IMR-90 (cell line): ENCODE data around the gene CRIM1. TPM values are rescaled to one million over a fixed set of nuclear protein-coding genes. Genes with fewer than 3 reads are reported as not detected.

Experiments
- ATAC-seq: fragments of 200-7000 bp; cut with Tn5 transposase; 2 replicates; pipeline ENCODE4 v1.9.1; 2020; ENCODE audit warnings: low read depth, mild to moderate bottlenecking, moderate library complexity
- BruUV-seq: library from RNA; stranded (reverse); fragments of 400-500 nt; replicated peaks from 2 replicates; lab custom pipeline; 2021; lab: Mats Ljungman, UMichigan
- CTCF ChIA-PET: fragments of 300-600 bp; formaldehyde crosslinking; extraction: SDS; loops from one replicate; lab custom pipeline; 2021; ENCODE audit warnings: antibody characterized with exemption; lab: Yijun Ruan, JAX
- POLR2A ChIA-PET: fragments of 300-600 bp; sonication (Branson Sonifier 250); formaldehyde crosslinking; loops from one replicate; lab custom pipeline; 2022; ENCODE audit warnings: antibody characterized with exemption; ENCODE audit not compliant: unreplicated experiment; lab: Charles Lee
- DNase-seq: peaks from one replicate; pipeline ENCODE4 v3.0.0; 2013
- H2AFZ ChIP-seq: replicated peaks from 2 replicates; pipeline ENCODE3; 2013; ENCODE audit warnings: low read length, mild to moderate bottlenecking; ENCODE audit not compliant: poor library complexity
- H2AK5ac ChIP-seq: 2 replicates; pipeline ENCODE4 v1.6.1; 2013; ENCODE audit warnings: low read depth, low read length, inconsistent platforms
- H2AK9ac ChIP-seq: replicated peaks from 2 replicates; pipeline ENCODE3; 2013; ENCODE audit warnings: mild to moderate bottlenecking, low read depth, low read length, moderate library complexity; ENCODE audit not compliant: poor library complexity
- H2BK120ac ChIP-seq: 2 replicates; pipeline ENCODE4 v1.6.1; 2013; ENCODE audit warnings: low read depth, low read length, inconsistent platforms
- H2BK15ac ChIP-seq: 3 replicates; pipeline ENCODE4 v1.6.1; 2013; ENCODE audit warnings: low read depth, low read length, inconsistent platforms
- H2BK20ac ChIP-seq: 2 replicates; pipeline ENCODE4 v1.6.1; 2013; ENCODE audit warnings: low read depth, mild to moderate bottlenecking, inconsistent platforms, low read length, moderate library complexity
- H2BK5ac ChIP-seq: 2 replicates; pipeline ENCODE4 v1.6.1; 2013; ENCODE audit warnings: mild to moderate bottlenecking, low read depth, low read length, inconsistent platforms; ENCODE audit not compliant: poor library complexity, severe bottlenecking
- H3K14ac ChIP-seq: replicated peaks from 2 replicates; pipeline ENCODE4 v1.6.1; 2013; ENCODE audit warnings: low read depth, low read length, inconsistent platforms
- H3K18ac ChIP-seq: 2 replicates; pipeline ENCODE4 v1.6.1; 2013; ENCODE audit warnings: low read depth, low read length, control low read depth
- H3K23ac ChIP-seq: 2 replicates; pipeline ENCODE4 v1.6.1; 2013; ENCODE audit warnings: low read depth, low read length, inconsistent platforms
- H3K27ac ChIP-seq: 2 replicates; pipeline ENCODE4 v1.5.1; 2013; ENCODE audit warnings: mild to moderate bottlenecking, control low read depth, low read length; ENCODE audit not compliant: insufficient read depth
- H3K27me3 ChIP-seq: 2 replicates; pipeline ENCODE4 v1.6.1; 2013; ENCODE audit warnings: low read length; ENCODE audit not compliant: control insufficient read depth, insufficient read depth
- H3K36me3 ChIP-seq: 2 replicates; pipeline ENCODE4 v1.6.1; 2013; ENCODE audit warnings: low read length, mixed read lengths; ENCODE audit not compliant: control insufficient read depth, insufficient read depth
- H3K4ac ChIP-seq: 2 replicates; pipeline ENCODE4 v1.6.1; 2013; ENCODE audit warnings: low read depth, low read length, inconsistent platforms
- H3K4me1 ChIP-seq: 2 replicates; pipeline ENCODE4 v1.6.1; 2013; ENCODE audit warnings: low read length, mixed read lengths; ENCODE audit not compliant: control insufficient read depth, insufficient read depth
- H3K4me2 ChIP-seq: 2 replicates; pipeline ENCODE4 v1.6.1; 2013; ENCODE audit warnings: low read depth, mild to moderate bottlenecking, control low read depth, low read length, moderate library complexity
- H3K4me3 ChIP-seq: 2 replicates; pipeline ENCODE4 v1.5.1; 2013; ENCODE audit warnings: low read depth, mild to moderate bottlenecking, control low read depth, low read length, moderate library complexity; ENCODE audit not compliant: insufficient read depth
- H3K56ac ChIP-seq: 2 replicates; pipeline ENCODE4 v1.6.1; 2013; ENCODE audit warnings: low read length, inconsistent platforms; ENCODE audit not compliant: insufficient read depth; ENCODE audit errors: extremely low read depth
- H3K79me1 ChIP-seq, 2 experiments: 2 replicates each; pipeline ENCODE4 v1.6.1; 2013; ENCODE audit warnings: low read length in 2 of 2, inconsistent platforms in 1 of 2, low read depth in 1 of 2
- H3K9ac ChIP-seq: 2 replicates; pipeline ENCODE4 v1.6.1; 2013; ENCODE audit warnings: low read depth, low read length, control low read depth
- H3K9me1 ChIP-seq: 2 replicates; pipeline ENCODE4 v1.6.1; 2013; ENCODE audit warnings: low read length, inconsistent platforms; ENCODE audit not compliant: insufficient read depth
- H3K9me3 ChIP-seq: 2 replicates; pipeline ENCODE4 v1.6.1; 2013; ENCODE audit warnings: low read length; ENCODE audit not compliant: control insufficient read depth, insufficient read depth
- H4K20me1 ChIP-seq: 2 replicates; pipeline ENCODE4 v1.6.1; 2013; ENCODE audit warnings: low read length, inconsistent platforms; ENCODE audit not compliant: insufficient read depth
- H4K5ac ChIP-seq: 2 replicates; pipeline ENCODE4 v1.6.1; 2013; ENCODE audit warnings: mild to moderate bottlenecking, low read depth, low read length, control low read depth
- H4K8ac ChIP-seq, 2 experiments: 2 replicates each; pipeline ENCODE4 v1.6.1; 2013; ENCODE audit warnings: low read depth in 2 of 2, low read length in 2 of 2, control low read depth in 1 of 2, inconsistent platforms in 1 of 2
- H4K91ac ChIP-seq: 2 replicates; pipeline ENCODE4 v1.6.1; 2013; ENCODE audit warnings: low read depth, low read length, inconsistent platforms; ENCODE audit not compliant: insufficient read depth
- BHLHE40 ChIP-seq: fragments of 150-350 bp; IDR thresholded peaks from 2 replicates; pipeline ENCODE4 v1.6.1; 2016; ENCODE audit warnings: mild to moderate bottlenecking, low read depth, low read length
- CEBPB ChIP-seq: IDR thresholded peaks from 2 replicates; pipeline ENCODE4 v1.6.1; 2012; ENCODE audit warnings: low read depth, low read length, improper control_type of control experiment
- CHD1 ChIP-seq: IDR thresholded peaks from 2 replicates; pipeline ENCODE4 v1.6.1; 2012; ENCODE audit warnings: low read depth, low read length, improper control_type of control experiment
- FOS ChIP-seq: fragments of 150-350 bp; IDR thresholded peaks from 2 replicates; pipeline ENCODE4 v1.6.1; 2016; ENCODE audit warnings: low read depth, low read length
- MAFK ChIP-seq: IDR thresholded peaks from 2 replicates; pipeline ENCODE4 v1.6.1; 2012; ENCODE audit warnings: low read depth, low read length, improper control_type of control experiment
- MAZ ChIP-seq: IDR thresholded peaks from 2 replicates; pipeline ENCODE4 v1.6.1; 2012; ENCODE audit warnings: low read depth, mild to moderate bottlenecking, low read length, improper control_type of control experiment, moderate library complexity, borderline replicate concordance
- MXI1 ChIP-seq: IDR thresholded peaks from 2 replicates; pipeline ENCODE4 v1.6.1; 2012; ENCODE audit warnings: low read depth, mild to moderate bottlenecking, low read length, moderate library complexity, borderline replicate concordance
- NFE2L2 ChIP-seq: fragments of 150-350 bp; IDR thresholded peaks from 2 replicates; pipeline ENCODE4 v1.6.1; 2016; ENCODE audit warnings: low read depth, mild to moderate bottlenecking, low read length
- POLR2A ChIP-seq: IDR thresholded peaks from 2 replicates; pipeline ENCODE4 v1.6.1; 2012; ENCODE audit warnings: mild to moderate bottlenecking, low read depth, low read length
- RAD21 ChIP-seq: IDR thresholded peaks from 2 replicates; pipeline ENCODE4 v1.6.1; 2012; ENCODE audit warnings: low read length, improper control_type of control experiment
- RCOR1 ChIP-seq: IDR thresholded peaks from 2 replicates; pipeline ENCODE4 v1.6.1; 2012; ENCODE audit warnings: mild to moderate bottlenecking, low read length, improper control_type of control experiment; ENCODE audit not compliant: insufficient replicate concordance
- RFX5 ChIP-seq: IDR thresholded peaks from 2 replicates; pipeline ENCODE4 v1.8.0; 2012; ENCODE audit warnings: low read depth, mild to moderate bottlenecking, low read length, moderate library complexity
- SMC3 ChIP-seq: fragments of 150-350 bp; IDR thresholded peaks from 2 replicates; pipeline ENCODE4 v1.6.1; 2016; ENCODE audit warnings: low read depth, mild to moderate bottlenecking, antibody characterized with exemption, low read length, moderate library complexity
- WGBS, 2 experiments: methylation state at CpG; one replicate each; pipeline versions ENCODE4 v1.1.5 to v1.1.7; 2013; ENCODE audit warnings: missing lambda C conversion rate in 2 of 2; ENCODE audit not compliant: insufficient read length in 1 of 2; ENCODE audit errors: extremely low coverage in 2 of 2; 5-methylcytosine and 5-hydroxymethylcytosine counted together
- dilution Hi-C: fragments of 300-500 bp; cut with HindIII; formaldehyde crosslinking; loops from one replicate; pipeline ENCODE4 v1.14.3; 2018; ENCODE audit warnings: low sequenced_read_pairs; ENCODE audit not compliant: unreplicated experiment
- in situ Hi-C: fragments of 300-500 bp; cut with MboI; formaldehyde crosslinking; loops from 3 replicates; pipeline ENCODE4 v1.14.3; 2019; ENCODE audit warnings: low sequenced_read_pairs, inconsistent platforms, mixed read lengths
- intact Hi-C: fragments of 100-400 bp; cut with micrococcal nuclease; formaldehyde crosslinking; loops from 2 replicates; pipeline ENCODE4 v1.10.0; 2022
- polyA plus RNA-seq, 3 experiments: library from polyadenylated mRNA; depleted of rRNA; stranded (reverse); fragments of >200 nt; gene quantifications; 2 replicates each; pipeline ENCODE4 v1.2.3, GENCODE V29; 2012; ENCODE audit warnings: low replicate concordance in 1 of 3
- total RNA-seq: library from RNA; depleted of rRNA; stranded (reverse); fragments of >200 nt; gene quantifications from 2 replicates; pipeline ENCODE4 v1.2.3, GENCODE V29; 2012
- TF ChIP-seq, protein P1 (sequence below): fragments of 150-350 bp; IDR thresholded peaks from 2 replicates; pipeline ENCODE4 v1.6.1; 2017; ENCODE audit warnings: mild to moderate bottlenecking, antibody characterized with exemption, low read length, low read depth
- TF ChIP-seq, protein P2 (sequence below): fragments of 150-350 bp; IDR thresholded peaks from 2 replicates; pipeline ENCODE4 v1.6.1; 2016; ENCODE audit warnings: low read depth, mild to moderate bottlenecking, low read length, moderate library complexity, borderline replicate concordance

CRIM1 gene
- total and polyA plus RNA-seq, 2 of the 4 experiments (the other 2 are of a cell fraction): 285 to 490 TPM

DNA sequence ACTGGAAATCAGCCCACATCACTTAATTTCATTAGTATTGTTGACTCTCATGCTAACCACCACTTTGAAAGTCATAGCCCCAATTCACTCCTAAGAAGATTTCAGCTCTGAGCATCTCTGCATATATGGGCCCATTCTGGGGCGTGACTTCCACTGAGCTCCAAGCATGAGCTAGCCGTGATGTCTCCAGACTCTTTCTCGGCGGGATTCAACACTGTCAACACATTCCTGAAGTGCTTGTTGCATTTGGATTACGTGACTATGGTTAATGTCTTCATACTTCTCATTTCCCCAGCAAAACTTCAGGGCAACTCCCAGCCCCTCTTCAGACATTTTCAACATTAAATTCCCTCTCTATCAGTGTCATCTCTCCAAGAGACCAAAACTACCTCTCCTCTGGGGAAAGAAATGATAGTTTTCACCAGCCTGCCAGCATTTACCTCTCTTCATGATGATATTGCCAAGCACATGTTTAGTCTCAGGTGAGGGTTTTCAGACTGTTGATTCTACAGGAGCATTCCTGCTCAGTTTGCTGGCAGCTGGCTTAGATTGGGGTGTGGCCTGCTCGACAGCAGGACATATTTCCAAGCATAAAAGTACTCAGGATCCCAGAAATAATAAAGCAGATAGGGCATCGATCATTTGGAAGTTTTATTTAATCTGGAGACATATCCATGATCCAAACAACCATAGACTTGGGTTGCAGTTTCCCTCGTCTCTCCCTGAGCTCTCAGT, 160.7 kb downstream of the CRIM1 start:
- H4K5ac ChIP-seq: peak overlapping the region; percentile 8; the same call in 1 of the 2 replicates
- H2BK15ac ChIP-seq: no peak overlapping the region
- H4K8ac ChIP-seq: peak overlapping the region in 1 of 2 experiments; percentile 65; a peak in 2 of 4 replicates
- TF ChIP-seq RFX5: no peak
- no peak for TF ChIP-seq MAZ
- TF ChIP-seq RAD21: no peak
- no peak for TF ChIP-seq MAFK
- TF ChIP-seq SMC3: no peak
- no peak for TF ChIP-seq RCOR1
- TF ChIP-seq MXI1: no peak
- TF ChIP-seq, protein P1, sequence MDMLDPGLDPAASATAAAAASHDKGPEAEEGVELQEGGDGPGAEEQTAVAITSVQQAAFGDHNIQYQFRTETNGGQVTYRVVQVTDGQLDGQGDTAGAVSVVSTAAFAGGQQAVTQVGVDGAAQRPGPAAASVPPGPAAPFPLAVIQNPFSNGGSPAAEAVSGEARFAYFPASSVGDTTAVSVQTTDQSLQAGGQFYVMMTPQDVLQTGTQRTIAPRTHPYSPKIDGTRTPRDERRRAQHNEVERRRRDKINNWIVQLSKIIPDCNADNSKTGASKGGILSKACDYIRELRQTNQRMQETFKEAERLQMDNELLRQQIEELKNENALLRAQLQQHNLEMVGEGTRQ: no peak
- no peak for TF ChIP-seq POLR2A
- TF ChIP-seq FOS: no peak
- TF ChIP-seq CHD1: no peak
- TF ChIP-seq NFE2L2: no peak
- TF ChIP-seq BHLHE40: no peak
- TF ChIP-seq, protein P2, sequence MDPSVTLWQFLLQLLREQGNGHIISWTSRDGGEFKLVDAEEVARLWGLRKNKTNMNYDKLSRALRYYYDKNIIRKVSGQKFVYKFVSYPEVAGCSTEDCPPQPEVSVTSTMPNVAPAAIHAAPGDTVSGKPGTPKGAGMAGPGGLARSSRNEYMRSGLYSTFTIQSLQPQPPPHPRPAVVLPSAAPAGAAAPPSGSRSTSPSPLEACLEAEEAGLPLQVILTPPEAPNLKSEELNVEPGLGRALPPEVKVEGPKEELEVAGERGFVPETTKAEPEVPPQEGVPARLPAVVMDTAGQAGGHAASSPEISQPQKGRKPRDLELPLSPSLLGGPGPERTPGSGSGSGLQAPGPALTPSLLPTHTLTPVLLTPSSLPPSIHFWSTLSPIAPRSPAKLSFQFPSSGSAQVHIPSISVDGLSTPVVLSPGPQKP: no peak
- no peak for TF ChIP-seq CEBPB
- no peaks in the 10 kb centered on the region for H3K9me3 ChIP-seq
- no peak overlapping the region for H3K9ac ChIP-seq
- no peak overlapping the region for H3K4me2 ChIP-seq
- H3K4ac ChIP-seq: peak overlapping the region; percentile 70
- CTCF ChIA-PET: interaction anchor here (0.5 to 1.2 kb wide), 3 partner anchors 9 to 148 kb away, joined by 3 to 4 read pairs (median 3); no protein-coding TSS in a partner anchor
- H3K27ac ChIP-seq: no peak overlapping the region
- peaks cover 19% of the 10 kb centered on the region for H3K9me1 ChIP-seq
- 0 out of 2 replicates have a peak overlapping the region, but pooled peaks have one; percentile 14 for H3K18ac ChIP-seq
- DNase-seq (peak; percentile 58), ATAC-seq (peak; percentile 51)
- no peak overlapping the region for H3K4me3 ChIP-seq
- H3K79me1 ChIP-seq: peaks cover 34 to 73% of the 10 kb centered on the region in 2 experiments; a peak in 3 of 4 replicates
- in situ Hi-C loops: no loop called here
- dilution Hi-C loops: no loop called here
- WGBS, 2 experiments: 87% methylated on average over 3 of the region's 8 CpGs; no CpG with 5 or more reads in 1 of the 2 experiments
- no peaks in the 10 kb centered on the region for H3K27me3 ChIP-seq
- H2AFZ ChIP-seq: no peak overlapping the region
- H3K23ac ChIP-seq: no peak overlapping the region
- intact Hi-C loops: loop anchor here (5.0 to 10.0 kb wide), 2 partner anchors 156 to 268 kb away; no protein-coding TSS in a partner anchor
- H3K56ac ChIP-seq: peak overlapping the region; percentile 4; the same call in 1 of the 2 replicates
- no peak overlapping the region for H2AK9ac ChIP-seq
- POLR2A ChIA-PET: no interaction called here
- BruUV-seq: no TSS peak
- H2BK120ac ChIP-seq: peak overlapping the region; percentile 66; the same call in 1 of the 2 replicates
- H2AK5ac ChIP-seq: no peak overlapping the region
- H4K91ac ChIP-seq: peak overlapping the region; percentile 5; the same call in 1 of the 2 replicates
- no peaks in the 10 kb centered on the region; the same call in 1 of the 2 replicates for H3K4me1 ChIP-seq
- 0 out of 2 replicates have a peak overlapping the region, but pooled peaks have one; percentile 16 for H2BK20ac ChIP-seq
- peaks cover 55% of the 10 kb centered on the region for H3K36me3 ChIP-seq
- H4K20me1 ChIP-seq: no peaks in the 10 kb centered on the region
- peak overlapping the region; percentile 62 for H2BK5ac ChIP-seq
- peak overlapping the region; percentile 65 for H3K14ac ChIP-seq
